A673 (cell line): ENCODE results near the gene FTO.

Experiments used
- EZH2 ChIP-seq: fragments of 200-600 bp; sonication (generic); IDR thresholded peaks from 2 replicates; pipeline ENCODE4 v1.6.1; 2017; ENCODE audit warnings: borderline replicate concordance, low read depth, mild to moderate bottlenecking, mixed read lengths, antibody characterized with exemption, low read length; ENCODE audit not compliant: poor library complexity, severe bottlenecking
- TF ChIP-seq, protein P1 (sequence below): fragments of 300-800, 200-600 bp; sonication (generic); conservative IDR thresholded peaks from 2 replicates; pipeline ENCODE4 v1.5.1; 2017; ENCODE audit warnings: low read depth, mild to moderate bottlenecking, antibody characterized with exemption, low read length, moderate library complexity, mixed read lengths

GRCh38 chr16:54191163-54191562, 487.2 kb downstream of the FTO start:
- no peak for TF ChIP-seq EZH2
- TF ChIP-seq, protein P1, sequence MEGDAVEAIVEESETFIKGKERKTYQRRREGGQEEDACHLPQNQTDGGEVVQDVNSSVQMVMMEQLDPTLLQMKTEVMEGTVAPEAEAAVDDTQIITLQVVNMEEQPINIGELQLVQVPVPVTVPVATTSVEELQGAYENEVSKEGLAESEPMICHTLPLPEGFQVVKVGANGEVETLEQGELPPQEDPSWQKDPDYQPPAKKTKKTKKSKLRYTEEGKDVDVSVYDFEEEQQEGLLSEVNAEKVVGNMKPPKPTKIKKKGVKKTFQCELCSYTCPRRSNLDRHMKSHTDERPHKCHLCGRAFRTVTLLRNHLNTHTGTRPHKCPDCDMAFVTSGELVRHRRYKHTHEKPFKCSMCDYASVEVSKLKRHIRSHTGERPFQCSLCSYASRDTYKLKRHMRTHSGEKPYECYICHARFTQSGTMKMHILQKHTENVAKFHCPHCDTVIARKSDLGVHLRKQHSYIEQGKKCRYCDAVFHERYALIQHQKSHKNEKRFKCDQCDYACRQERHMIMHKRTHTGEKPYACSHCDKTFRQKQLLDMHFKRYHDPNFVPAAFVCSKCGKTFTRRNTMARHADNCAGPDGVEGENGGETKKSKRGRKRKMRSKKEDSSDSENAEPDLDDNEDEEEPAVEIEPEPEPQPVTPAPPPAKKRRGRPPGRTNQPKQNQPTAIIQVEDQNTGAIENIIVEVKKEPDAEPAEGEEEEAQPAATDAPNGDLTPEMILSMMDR: no peak
